HepG2 (cell line): ENCODE data around the gene CAPG. TPM values are rescaled to one million over a fixed set of nuclear protein-coding genes. Genes with fewer than 3 reads are reported as not detected.

Experiments used
- ATAD3A ChIP-seq: sonication (generic); formaldehyde crosslinking; IDR thresholded peaks from 2 replicates; pipeline ENCODE4 v1.4.0; 2020; ENCODE audit warnings: missing genetic modification reagents
- ELF4 ChIP-seq: sonication (generic); formaldehyde crosslinking; IDR thresholded peaks from 2 replicates; pipeline ENCODE4 v1.5.0; 2020; ENCODE audit warnings: missing genetic modification reagents, mild to moderate bottlenecking, moderate library complexity, borderline replicate concordance
- FOXJ3 ChIP-seq: sonication (generic); formaldehyde crosslinking; IDR thresholded peaks from 2 replicates; pipeline ENCODE4 v1.4.0; 2020; ENCODE audit warnings: missing genetic modification reagents, mild to moderate bottlenecking, borderline replicate concordance
- KLF9 ChIP-seq: IDR thresholded peaks from 2 replicates; pipeline ENCODE4 v1.6.1; 2016; ENCODE audit warnings: low read depth
- NFE2L1 ChIP-seq: sonication (generic); formaldehyde crosslinking; IDR thresholded peaks from 2 replicates; pipeline ENCODE4 v1.4.0; 2020; ENCODE audit warnings: missing genetic modification reagents, mild to moderate bottlenecking, borderline replicate concordance
- RNF219 ChIP-seq: sonication (generic); formaldehyde crosslinking; IDR thresholded peaks from 2 replicates; pipeline ENCODE4 v1.5.0; 2020; ENCODE audit warnings: mild to moderate bottlenecking, missing genetic modification reagents
- SMAD1 ChIP-seq: sonication (generic); formaldehyde crosslinking; IDR thresholded peaks from 2 replicates; pipeline ENCODE4 v1.4.0; 2020; ENCODE audit warnings: missing genetic modification reagents, low read depth, mild to moderate bottlenecking, borderline replicate concordance
- SMC3 ChIP-seq: IDR thresholded peaks from 2 replicates; pipeline ENCODE4 v1.6.1; 2011; ENCODE audit warnings: low read length, improper control_type of control experiment
- YEATS2 ChIP-seq: sonication (generic); formaldehyde crosslinking; IDR thresholded peaks from 2 replicates; pipeline ENCODE4 v1.4.0; 2020; ENCODE audit warnings: missing genetic modification reagents, borderline replicate concordance
- ZBED4 ChIP-seq: sonication (generic); formaldehyde crosslinking; IDR thresholded peaks from 2 replicates; pipeline ENCODE4 v1.4.0; 2020; ENCODE audit warnings: missing genetic modification reagents, borderline replicate concordance
- ZMYM4 ChIP-seq: sonication (generic); formaldehyde crosslinking; IDR thresholded peaks from 2 replicates; pipeline ENCODE4 v1.8.1; 2023; ENCODE audit warnings: mild to moderate bottlenecking, missing genetic modification reagents
- ZNF18 ChIP-seq: sonication (generic); formaldehyde crosslinking; IDR thresholded peaks from 2 replicates; pipeline ENCODE4 v1.8.0; 2022; ENCODE audit warnings: mild to moderate bottlenecking, missing genetic modification reagents; ENCODE audit not compliant: insufficient replicate concordance
- ZNF572 ChIP-seq: sonication (generic); formaldehyde crosslinking; IDR thresholded peaks from 2 replicates; pipeline ENCODE4 v1.5.1; 2020; ENCODE audit warnings: mild to moderate bottlenecking, missing genetic modification reagents
- ZNF629 ChIP-seq: sonication (generic); formaldehyde crosslinking; conservative IDR thresholded peaks from 2 replicates; pipeline ENCODE4 v1.5.0; 2020; ENCODE audit warnings: missing genetic modification reagents
- ZNF776 ChIP-seq: sonication (generic); formaldehyde crosslinking; IDR thresholded peaks from 2 replicates; pipeline ENCODE4 v1.4.0; 2020; ENCODE audit warnings: mild to moderate bottlenecking, missing genetic modification reagents
- ZXDC ChIP-seq: sonication (generic); formaldehyde crosslinking; IDR thresholded peaks from 2 replicates; pipeline ENCODE4 v1.5.0; 2020; ENCODE audit warnings: mild to moderate bottlenecking, missing genetic modification reagents
- ZZZ3 ChIP-seq: sonication (generic); formaldehyde crosslinking; IDR thresholded peaks from 2 replicates; pipeline ENCODE4 v1.4.0; 2020; ENCODE audit warnings: missing genetic modification reagents, mild to moderate bottlenecking, borderline replicate concordance
- polyA plus RNA-seq, 8 experiments: library from polyadenylated mRNA; depleted of rRNA in 3 of 8; stranded (reverse) in 7 of 8; unstranded in 1 of 8; fragments of >200 nt; fragmentation: Illumina TruSeq in 4 of 8; extraction: Trizol in 4 of 8; gene quantifications; 2 replicates each; pipeline versions ENCODE4 v1.2.1 to v1.2.3, GENCODE V29; 2011 to 2016; ENCODE audit warnings: low read depth in 4 of 8, missing spikeins in 1 of 8, mixed read lengths in 1 of 8; ENCODE audit not compliant: insufficient read depth in 1 of 8
- total RNA-seq, 5 experiments: library from RNA; depleted of rRNA; stranded (reverse); fragments of >200 nt; fragmentation: Illumina TruSeq; extraction: Trizol; gene quantifications; 2 replicates each; pipeline ENCODE4 v1.2.3, GENCODE V29; 2016; ENCODE audit warnings: low read depth in 1 of 5

Gene CAPG
- total and polyA plus RNA-seq, 2 of the 13 experiments (the other 11 are each of a cell fraction or from before 2014, with no cell fraction given) = 12.7 to 18.2 TPM

- 0 out of 2 replicates have a peak, but pooled peaks have one; percentile 41 for TF ChIP-seq ZBED4 (CRISPR knock-in tag)
- peak; percentile 96 for TF ChIP-seq ELF4 (CRISPR knock-in tag)
- TF ChIP-seq YEATS2 (CRISPR knock-in tag) = peak; percentile 88
- no peak for TF ChIP-seq ZNF18
- no peak for TF ChIP-seq SMAD1
- no peak; the same call in 1 of the 2 replicates for TF ChIP-seq NFE2L1
- TF ChIP-seq ATAD3A (CRISPR knock-in tag) = no peak
- TF ChIP-seq ZNF572 = peak; percentile 94
- TF ChIP-seq ZXDC (CRISPR knock-in tag) = 0 out of 2 replicates have a peak, but pooled peaks have one; percentile 62
- TF ChIP-seq FOXJ3 (CRISPR knock-in tag) = peak; percentile 77
- no peak; the same call in 1 of the 2 replicates for TF ChIP-seq SMC3
- TF ChIP-seq ZZZ3 (CRISPR knock-in tag) = no peak; the same call in 1 of the 2 replicates
- no peak for TF ChIP-seq KLF9 (CRISPR knock-in tag)
- TF ChIP-seq ZNF629 = peak; percentile 11; the same call in 1 of the 2 replicates
- TF ChIP-seq RNF219 (CRISPR knock-in tag) = peak; percentile 48; the same call in 1 of the 2 replicates
- TF ChIP-seq ZNF776 (CRISPR knock-in tag) = peak; percentile 25; the same call in 1 of the 2 replicates
- TF ChIP-seq ZMYM4 (CRISPR knock-in tag) = 0 out of 2 replicates have a peak, but pooled peaks have one; percentile 10
Measured at GRCh38 chr2:85418132-85419008, 8.2 kb upstream of the CAPG start, which contains the start of gene SH2D6 (continued).
